K562 (cell line): ENCODE measurements around the gene IPO5. TPM values are rescaled to one million over a fixed set of nuclear protein-coding genes. Genes with fewer than 3 reads are reported as not detected.

ENCODE experiments used
- ATAC-seq: fragments of 200-7000 bp; cut with Tn5 transposase; 3 replicates; pipeline ENCODE4 v1.9.1; 2020; ENCODE audit warnings: moderate library complexity
- BruUV-seq: library from RNA; stranded (reverse); fragments of 400-500 nt; replicated peaks from 2 replicates; lab custom pipeline; 2021; lab: Mats Ljungman, UMichigan
- CTCF ChIA-PET: fragments of 300-600 bp; formaldehyde crosslinking; extraction: SDS; loops from one replicate; lab custom pipeline; 2021; ENCODE audit warnings: low intra/inter-chr PET ratio; lab: Yijun Ruan, JAX
- POLR2A ChIA-PET: fragments of 300-600, 350-650 bp; sonication (Branson Sonifier 250); formaldehyde crosslinking; extraction: SDS; loops from one replicate; lab custom pipeline; 2021; ENCODE audit warnings: antibody characterized with exemption, inconsistent platforms; lab: Yijun Ruan, JAX
- DNase-seq, 4 experiments: peaks; one replicate each; pipeline versions ENCODE4 v3.0.0 to v3.0.0-alpha.2; 2011 to 2018; ENCODE audit warnings: low spot score in 3 of 4, mixed read lengths in 3 of 4; ENCODE audit errors: extremely low read depth in 1 of 4
- FAIRE-seq: peaks from 2 replicates; lab custom pipeline; 2011; peaks lifted over from hg19 to GRCh38; lab: Jason Lieb, UNC
- H2AFZ ChIP-seq: 2 replicates; pipeline ENCODE4 v1.6.0; 2011; ENCODE audit warnings: low read depth, low read length, control low read depth, inconsistent platforms
- H3K27ac ChIP-seq: fragments of 200-600 bp; 3 replicates; pipeline ENCODE4 v1.8.0; 2011; ENCODE audit warnings: low read depth, mild to moderate bottlenecking, control low read depth, inconsistent platforms, low read length, moderate library complexity, mixed read lengths; ENCODE audit errors: extremely low read depth
- H3K27me3 ChIP-seq, 2 experiments: fragments of 300-600 bp in 1 of 2; 2 replicates in 1 of 2; 3 replicates in 1 of 2; pipeline versions ENCODE4 v1.6.0 to v1.8.0; 2011; ENCODE audit warnings: inconsistent platforms in 2 of 2, low read length in 2 of 2, mild to moderate bottlenecking in 1 of 2, mixed read lengths in 1 of 2, moderate library complexity in 1 of 2; ENCODE audit not compliant: control insufficient read depth in 2 of 2, insufficient read depth in 2 of 2
- H3K36me3 ChIP-seq: fragments of 300-600 bp; 3 replicates; pipeline ENCODE4 v1.8.0; 2011; ENCODE audit warnings: mild to moderate bottlenecking, low read length, inconsistent platforms; ENCODE audit not compliant: control insufficient read depth, insufficient read depth
- H3K4me1 ChIP-seq, 2 experiments: fragments of 200-600 bp in 1 of 2; replicated peaks in 1 of 2; 2 replicates in 1 of 2; 3 replicates in 1 of 2; pipeline versions ENCODE4 v1.5.1 to v1.8.0; 2011; ENCODE audit warnings: inconsistent platforms in 2 of 2, low read length in 2 of 2, mild to moderate bottlenecking in 1 of 2, mixed read lengths in 1 of 2, moderate library complexity in 1 of 2; ENCODE audit not compliant: control insufficient read depth in 2 of 2, insufficient read depth in 2 of 2
- H3K4me2 ChIP-seq: 2 replicates; pipeline ENCODE4 v1.6.1; 2011; ENCODE audit warnings: low read length, control low read depth, inconsistent platforms, mixed read lengths; ENCODE audit not compliant: insufficient read depth
- H3K4me3 ChIP-seq: fragments of 200-600 bp; sonication (generic), shearing (Covaris generic); 2 replicates; pipeline ENCODE4 v1.5.1; 2016; ENCODE audit warnings: control low read depth, inconsistent platforms
- H3K79me2 ChIP-seq: fragments of 200-600 bp; 3 replicates; pipeline ENCODE4 v1.8.0; 2011; ENCODE audit warnings: low read length, inconsistent platforms; ENCODE audit not compliant: control insufficient read depth, insufficient read depth
- H3K9ac ChIP-seq, 2 experiments: 2 replicates each; pipeline versions ENCODE4 v1.6.0 to v1.6.1; 2011; ENCODE audit warnings: low read depth in 2 of 2, low read length in 2 of 2, control low read depth in 1 of 2, inconsistent platforms in 1 of 2, mild to moderate bottlenecking in 1 of 2, mixed read lengths in 1 of 2; ENCODE audit not compliant: insufficient read depth in 1 of 2
- H3K9me1 ChIP-seq: one replicate; pipeline ENCODE4 v1.6.0; 2011; ENCODE audit warnings: inconsistent platforms, mild to moderate bottlenecking, low read length, moderate library complexity; ENCODE audit not compliant: control insufficient read depth, insufficient read depth
- H3K9me3 ChIP-seq: replicated peaks from 2 replicates; pipeline ENCODE4 v1.5.1; 2011; ENCODE audit warnings: low read depth, low read length, inconsistent platforms; ENCODE audit not compliant: control insufficient read depth, insufficient read depth
- H4K20me1 ChIP-seq: replicated peaks from 2 replicates; pipeline ENCODE4 v1.6.1; 2011; ENCODE audit warnings: low read length, inconsistent platforms, mixed read lengths; ENCODE audit not compliant: control insufficient read depth, insufficient read depth
- ATF4 ChIP-seq: fragments of 450-650 bp; formaldehyde crosslinking; IDR thresholded peaks from 2 replicates; pipeline ENCODE4 v1.4.0; 2022; ENCODE audit warnings: mild to moderate bottlenecking, moderate library complexity
- BRCA1 ChIP-seq, 2 experiments: fragments of 450-650 bp in 1 of 2; sonication (generic) in 1 of 2; formaldehyde crosslinking in 1 of 2; IDR thresholded peaks; 2 replicates each; pipeline versions ENCODE4 v1.5.0 to v1.6.1; 2017 to 2020; ENCODE audit warnings: mild to moderate bottlenecking in 1 of 2, missing genetic modification reagents in 1 of 2
- BRD4 ChIP-seq: fragments of 200-600 bp; sonication (generic); IDR thresholded peaks from 2 replicates; pipeline ENCODE4 v1.6.1; 2017; ENCODE audit warnings: inconsistent platforms
- DDX20 ChIP-seq: fragments of 450-650 bp; IDR thresholded peaks from 2 replicates; pipeline ENCODE4 v1.6.1; 2016; ENCODE audit warnings: missing genetic modification characterization, low read depth, mild to moderate bottlenecking, missing compliant biosample characterization, moderate library complexity
- ESRRB ChIP-seq: fragments of 250-450 bp; sonication (Bioruptor Pico); IDR thresholded peaks from 2 replicates; pipeline ENCODE4 v1.5.0; 2020; ENCODE audit warnings: mild to moderate bottlenecking, moderate library complexity, borderline replicate concordance
- ETS2 ChIP-seq: IDR thresholded peaks from 2 replicates; pipeline ENCODE4 v1.6.1; 2016; ENCODE audit warnings: borderline replicate concordance, missing genetic modification characterization, mild to moderate bottlenecking, moderate library complexity, missing compliant biosample characterization; ENCODE audit not compliant: poor library complexity, severe bottlenecking
- GABPB2 ChIP-seq: fragments of 250-450 bp; sonication (Bioruptor Pico); conservative IDR thresholded peaks from 2 replicates; pipeline ENCODE4 v1.5.1; 2021; ENCODE audit warnings: mild to moderate bottlenecking
- HNRNPUL1 ChIP-seq: fragments of 200-400 bp; formaldehyde crosslinking; IDR thresholded peaks from 2 replicates; pipeline ENCODE4 v1.6.1; 2017; ENCODE audit warnings: low read length
- RBM39 ChIP-seq: fragments of 200-400 bp; formaldehyde crosslinking; optimal IDR thresholded peaks from 2 replicates; pipeline ENCODE3; 2018; ENCODE audit warnings: low read depth, low read length
- RFX1 ChIP-seq: fragments of 450-650 bp; IDR thresholded peaks from 2 replicates; pipeline ENCODE4 v1.6.1; 2016; ENCODE audit warnings: mild to moderate bottlenecking, moderate library complexity
- SFPQ ChIP-seq: fragments of 200-400 bp; formaldehyde crosslinking; IDR thresholded peaks from 2 replicates; pipeline ENCODE4 v1.6.1; 2017; ENCODE audit warnings: mild to moderate bottlenecking, low read depth, low read length, moderate library complexity
- SIRT6 ChIP-seq: IDR thresholded peaks from one replicate; pipeline ENCODE4 v1.6.1; 2012; ENCODE audit warnings: low read depth, mild to moderate bottlenecking, control low read depth, inconsistent platforms, low read length, moderate library complexity
- SRSF1 ChIP-seq: fragments of 200-400 bp; formaldehyde crosslinking; IDR thresholded peaks from 2 replicates; pipeline ENCODE4 v1.6.1; 2017; ENCODE audit warnings: mild to moderate bottlenecking, low read depth, low read length, moderate library complexity
- XRCC4 ChIP-seq: IDR thresholded peaks from one replicate; pipeline ENCODE4 v1.6.1; 2011; ENCODE audit not compliant: insufficient read depth, insufficient read length; ENCODE audit errors: extremely low read depth
- ZNF41 ChIP-seq: fragments of 250-450 bp; sonication (Bioruptor Pico); conservative IDR thresholded peaks from 2 replicates; pipeline ENCODE4 v1.4.0; 2020; ENCODE audit warnings: mild to moderate bottlenecking
- WGBS: fragments of 100-300 bp; shearing (Covaris generic); methylation state at CpG from one replicate; pipeline ENCODE4 v1.1.6; 2016; ENCODE audit warnings: low coverage, mixed read lengths; ENCODE audit not compliant: insufficient coverage; ENCODE audit errors: missing lambda C conversion rate; 5-methylcytosine and 5-hydroxymethylcytosine counted together
- in situ Hi-C: fragments of 300-500 bp; cut with MboI; formaldehyde crosslinking; loops from 4 replicates; pipeline ENCODE4 v1.15.0; 2018; ENCODE audit warnings: inconsistent platforms, mixed read lengths
- intact Hi-C: fragments of 100-400 bp; cut with micrococcal nuclease; formaldehyde crosslinking; loops from 2 replicates; pipeline ENCODE4 v1.14.2; 2022
- polyA plus RNA-seq, 8 experiments: library from polyadenylated mRNA; depleted of rRNA in 4 of 8; stranded (reverse) in 5 of 8; unstranded in 3 of 8; fragments of >200 nt; fragmentation: Nextera tagmentation in 2 of 8; fragmentation: Illumina TruSeq in 1 of 8; extraction: Ambion mirVana in 2 of 8; extraction: Trizol in 1 of 8; gene quantifications; 2 replicates each; pipeline versions ENCODE4 v1.2.1 to v1.2.3, GENCODE V29; 2011 to 2014; ENCODE audit warnings: inconsistent platforms in 1 of 8, missing spikeins in 1 of 8
- total RNA-seq, 7 experiments: library from RNA; depleted of rRNA in 6 of 7; stranded (reverse); fragments of >200 nt in 6 of 7; fragmentation: Illumina TruSeq in 2 of 7; extraction: Trizol in 2 of 7; gene quantifications; 2 replicates each; pipeline versions ENCODE4 v1.2.1 to v1.2.3, GENCODE V29; 2011 to 2021; ENCODE audit warnings: low replicate concordance in 1 of 7

IPO5 gene
- total and polyA plus RNA-seq, 9 of the 15 experiments (the other 6 are each of a cell fraction or from before 2014, with no cell fraction given): 45.8 to 206 (median 134) TPM

- no peak overlapping the region for H3K4me2 ChIP-seq
- in situ Hi-C loops (no loop called here), intact Hi-C loops (no loop called here)
- no peaks in the 10 kb centered on the region for H3K9me3 ChIP-seq
- H3K36me3 ChIP-seq: no peaks in the 10 kb centered on the region
- TF ChIP-seq SRSF1: no peak
- TF ChIP-seq HNRNPUL1: no peak
- no peak for TF ChIP-seq ATF4
- BruUV-seq: no TSS peak
- H3K4me1 ChIP-seq: no peaks in the 10 kb centered on the region
- no peak overlapping the region for H2AFZ ChIP-seq
- ChIA-PET CTCF (no interaction called here), POLR2A (no interaction called here)
- WGBS: 13% methylated on average over 3 of the region's 3 CpGs
- no peak overlapping the region for H3K9ac ChIP-seq
- no peaks in the 10 kb centered on the region for H4K20me1 ChIP-seq
- no peaks in the 10 kb centered on the region; a peak in 2 of 5 replicates for H3K27me3 ChIP-seq
- DNase-seq (no peak), FAIRE-seq (no peak), ATAC-seq (no peak)
- no peaks in the 10 kb centered on the region for H3K79me2 ChIP-seq
- no peak overlapping the region for H3K27ac ChIP-seq
- no peaks in the 10 kb centered on the region for H3K9me1 ChIP-seq
- H3K4me3 ChIP-seq: no peak overlapping the region
These were observed 14.5 kb downstream of the IPO5 start for GRCh38 chr13:97967948-97968347.

GRCh38 chr13:97971519-97971918, 18.0 kb downstream of the IPO5 start:
- peaks cover 4% of the 10 kb centered on the region in 2 experiments; a peak in 3 of 5 replicates for H3K4me1 ChIP-seq
- 33% methylated on average over 5 of the region's 5 CpGs for WGBS
- in situ Hi-C loops (no loop called here), intact Hi-C loops (no loop called here)
- ChIA-PET CTCF (no interaction called here), POLR2A (no interaction called here)
- H3K36me3 ChIP-seq: no peaks in the 10 kb centered on the region
- DNase-seq (no peak), ATAC-seq (no peak), FAIRE-seq (no peak)
- no peak overlapping the region for H3K4me2 ChIP-seq
- H4K20me1 ChIP-seq: no peaks in the 10 kb centered on the region
- no peaks in the 10 kb centered on the region for H3K9me3 ChIP-seq
- no peak overlapping the region for H3K9ac ChIP-seq
- no peak overlapping the region for H3K4me3 ChIP-seq
- BruUV-seq: no TSS peak
- H2AFZ ChIP-seq: no peak overlapping the region
- no peak overlapping the region for H3K27ac ChIP-seq
- H3K27me3 ChIP-seq: no peaks in the 10 kb centered on the region; a peak in 1 of 5 replicates
- H3K9me1 ChIP-seq: no peaks in the 10 kb centered on the region
- no peaks in the 10 kb centered on the region; the same call in 2 of the 3 replicates for H3K79me2 ChIP-seq
- TF ChIP-seq SIRT6 (no peak), BRCA1 (IDR thresholded peaks at IDR 0.05) (no peak), BRCA1 (CRISPR knock-in tag; IDR thresholded peaks at IDR 0.05) (no peak), RFX1 (no peak), BRD4 (no peak), ETS2 (tag) (no peak), ZNF41 (CRISPR knock-in tag) (no peak), XRCC4 (no peak), DDX20 (tag) (no peak), GABPB2 (CRISPR knock-in tag) (no peak), RBM39 (no peak), ESRRB (CRISPR knock-in tag) (no peak), SFPQ (no peak)
